NCI-H187 treated with DMSO at 0.1 percent for 48 hours (cell line): ENCODE results near the gene MMP1.

ENCODE experiments used
- DNase-seq: peaks from one replicate; lab custom pipeline; 2025; lab: John Stamatoyannopoulos, UW

MMP1 gene

GRCh38 chr11:102806296-102806695 is 8.3 kb upstream of the MMP1 start:
- DNase-seq = no peak

DNA sequence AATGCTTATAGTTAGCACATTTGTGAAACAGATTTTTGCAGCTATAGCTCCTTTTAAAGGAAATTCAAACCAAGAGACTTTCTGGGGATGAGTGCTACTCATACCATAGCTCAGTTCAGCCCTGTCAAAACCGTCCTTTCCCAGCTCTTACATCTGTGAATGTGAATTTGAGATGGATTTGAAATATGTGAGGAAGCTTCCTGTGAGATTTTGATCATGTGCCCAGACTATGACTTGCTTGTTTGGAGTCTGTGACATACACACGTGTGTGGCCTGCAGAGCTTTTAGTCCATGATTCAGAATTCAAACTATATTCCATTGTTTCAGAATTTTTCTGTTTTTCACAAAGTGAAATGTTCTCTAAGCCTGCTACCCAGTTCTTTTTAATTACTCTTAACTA is 4.4 kb upstream of the MMP1 start:
- no peak for DNase-seq

DNA sequence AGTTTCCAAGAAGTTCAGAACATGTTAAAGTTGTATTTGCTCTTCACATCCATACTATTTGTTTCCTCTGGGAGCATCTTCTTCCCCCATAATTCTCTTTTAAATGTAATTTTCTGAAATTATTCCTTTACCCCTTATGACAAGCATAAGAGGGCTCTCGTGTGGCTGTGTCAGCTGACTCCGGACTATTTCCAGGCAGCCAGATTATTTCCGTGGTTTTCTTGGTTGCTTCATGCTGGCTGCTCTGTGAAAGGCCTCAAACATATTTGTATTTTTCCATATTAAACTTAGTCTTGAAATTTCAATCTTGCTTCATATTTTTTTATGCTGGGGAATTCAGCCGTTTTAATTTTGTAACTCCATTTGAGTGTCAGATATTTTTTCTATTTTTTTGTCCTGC is 2.8 kb upstream of the MMP1 start:
- DNase-seq = no peak

DNA sequence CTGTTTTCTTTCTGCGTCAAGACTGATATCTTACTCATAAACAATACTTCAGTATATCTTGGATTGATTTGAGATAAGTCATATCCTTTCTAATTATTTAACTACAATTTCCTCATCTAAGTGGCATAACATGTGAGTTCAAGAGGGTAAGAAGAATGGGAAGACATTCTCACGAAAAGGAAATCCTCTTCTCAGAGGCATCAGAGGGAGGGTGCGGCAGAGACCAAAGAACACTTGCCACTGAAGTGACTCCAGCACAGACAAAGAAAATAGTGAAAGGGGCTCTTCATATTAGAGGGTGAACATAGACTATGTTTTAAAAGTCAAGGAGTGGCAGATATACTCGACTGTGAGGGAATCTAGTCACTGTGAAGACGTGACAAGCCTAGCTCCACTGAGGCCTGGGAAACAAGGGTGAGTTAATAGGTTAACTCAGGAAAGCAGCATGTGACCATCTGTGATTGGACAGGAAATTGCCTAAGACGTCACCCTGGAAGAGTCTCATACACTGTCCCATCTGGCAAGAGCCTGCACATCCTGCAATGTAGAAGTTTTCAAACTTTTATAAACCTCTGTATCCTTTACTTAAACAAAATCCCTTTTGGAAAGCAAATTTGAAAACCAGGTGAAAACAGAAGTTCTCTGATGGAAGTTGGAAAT is 1.9 kb upstream of the MMP1 start:
- no peak for DNase-seq

DNA sequence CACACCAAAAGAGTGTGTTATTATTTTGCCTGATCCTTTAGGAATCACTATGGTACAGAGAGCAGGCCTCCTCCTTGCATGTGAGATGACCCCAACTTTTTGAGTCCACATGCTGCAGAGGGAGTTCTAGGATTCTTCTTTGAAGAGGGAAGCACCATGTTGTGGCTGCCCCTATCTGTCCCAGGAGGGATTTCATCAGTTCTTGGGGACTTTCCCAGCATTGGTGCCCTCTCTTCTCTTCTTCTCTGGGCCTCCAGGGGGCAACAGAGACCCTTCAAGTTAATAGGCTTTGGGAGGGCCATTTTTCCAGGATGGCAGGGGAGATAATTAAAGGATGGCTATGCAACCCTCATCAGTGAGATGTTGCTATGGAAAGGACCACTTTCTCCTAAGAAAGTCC is 3.6 kb downstream of the MMP1 start:
- no peak for DNase-seq

DNA sequence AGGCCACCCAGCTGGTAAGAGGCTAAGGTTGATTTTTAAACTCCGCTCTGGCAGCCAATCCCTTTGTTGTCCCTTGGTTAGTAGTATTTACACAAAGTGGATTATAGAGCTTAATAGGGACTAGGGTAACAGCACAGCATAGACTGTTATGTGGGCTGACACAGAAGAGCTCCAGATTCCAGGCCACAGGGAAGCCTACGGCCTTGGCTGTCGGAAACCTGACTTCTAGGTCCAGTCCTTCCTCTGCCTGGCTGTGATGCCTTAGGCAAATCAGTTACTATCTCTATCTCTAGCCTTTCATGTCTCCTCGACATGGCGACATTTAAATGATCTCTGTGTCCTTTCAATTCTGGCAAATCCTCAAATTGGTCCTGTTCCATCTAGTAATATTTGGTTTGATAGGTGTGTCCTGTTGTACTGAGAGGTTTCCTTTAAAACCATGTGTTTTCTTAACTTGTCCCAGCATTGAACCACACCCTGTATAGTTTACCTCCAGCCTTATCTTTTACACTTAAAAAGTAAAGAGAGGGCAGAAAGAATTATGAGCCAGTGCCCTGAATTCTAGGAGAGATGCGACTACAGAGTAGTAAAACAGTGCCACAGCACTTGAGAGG is 4.2 kb downstream of the MMP1 start:
- no peak for DNase-seq

- no peak for DNase-seq
Measured at GRCh38 chr11:102792604-102793003, 5.4 kb downstream of the MMP1 start.

DNA sequence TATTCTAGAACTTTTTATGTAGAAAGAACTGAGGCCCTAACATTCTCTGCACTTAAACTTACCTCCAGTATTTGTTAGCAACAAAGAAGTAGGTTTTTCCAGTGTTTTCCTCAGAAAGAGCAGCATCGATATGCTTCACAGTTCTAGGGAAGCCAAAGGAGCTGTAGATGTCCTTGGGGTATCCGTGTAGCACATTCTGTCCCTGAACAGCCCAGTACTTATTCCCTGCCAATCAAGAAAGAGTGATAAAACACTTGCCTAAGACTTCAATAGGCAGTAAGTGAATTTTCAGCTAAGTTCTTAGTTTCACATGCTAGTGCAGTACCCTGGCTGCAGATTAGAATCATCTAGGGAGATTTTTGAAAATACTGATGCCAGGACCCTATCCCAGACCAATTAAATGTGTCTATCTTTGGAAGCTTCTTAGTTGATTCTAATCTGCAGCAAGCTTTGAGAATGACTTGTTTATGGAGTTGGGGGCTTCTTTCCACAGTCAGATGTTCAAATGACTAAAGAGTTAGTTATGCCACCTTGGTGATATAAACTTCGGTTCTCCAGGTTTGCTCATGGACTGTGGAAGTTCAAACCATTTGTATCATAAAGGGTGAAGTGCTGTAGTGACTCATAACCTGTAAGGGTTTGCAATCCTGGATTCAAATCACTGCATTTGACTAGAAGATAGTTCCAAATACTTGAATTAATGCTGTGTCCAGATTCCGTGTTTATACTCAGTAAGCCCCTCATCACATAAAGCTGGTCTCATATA is 6.5 kb downstream of the MMP1 start:
- DNase-seq = no peak

GRCh38 chr11:102788334-102788995 is 9.5 kb downstream of the MMP1 start:
- no peak for DNase-seq

DNA sequence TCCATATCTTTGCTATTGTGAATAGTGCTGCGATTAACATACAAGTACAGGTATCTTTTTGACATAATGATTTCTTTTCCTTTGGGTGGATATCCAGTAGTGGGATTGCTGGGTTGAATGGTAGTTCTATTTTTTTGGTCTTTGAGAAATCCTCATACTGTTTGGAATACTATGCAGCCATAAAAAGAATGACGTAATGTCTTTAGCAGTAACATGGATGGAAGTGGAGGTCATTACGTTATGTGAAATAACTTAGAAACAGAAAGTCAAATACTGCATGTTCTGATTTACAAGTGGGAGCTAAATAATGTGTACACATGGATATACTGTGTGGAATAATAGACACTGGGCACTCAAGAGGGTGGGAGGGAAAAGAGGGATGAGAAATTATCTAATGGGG is 13.6 kb downstream of the MMP1 start:
- DNase-seq = no peak

GRCh38 chr11:102783720-102784119 is 14.2 kb downstream of the MMP1 start:
- no peak for DNase-seq

GRCh38 chr11:102783016-102783415 is 14.9 kb downstream of the MMP1 start:
- DNase-seq = no peak

DNA sequence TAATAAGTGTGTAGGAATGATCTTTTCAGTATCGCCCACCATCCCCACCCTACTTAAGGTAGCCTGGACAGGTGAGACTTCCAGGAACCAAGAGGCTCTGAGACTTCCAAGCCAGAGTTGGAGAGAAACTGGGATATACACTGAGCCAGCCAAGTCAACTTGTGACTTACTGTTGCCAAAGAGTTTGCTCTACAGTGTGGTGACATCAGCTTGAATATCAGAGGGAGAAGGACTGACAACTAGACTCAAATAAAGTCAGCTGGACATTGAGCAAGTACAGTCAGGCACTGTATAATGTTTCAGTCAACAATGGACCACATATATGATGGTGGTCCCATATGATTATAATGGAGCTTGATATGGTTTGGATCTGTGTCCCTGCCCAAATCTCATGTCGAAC is 16.3 kb downstream of the MMP1 start:
- DNase-seq = no peak

- DNase-seq = no peak
Measured at GRCh38 chr11:102780491-102780918, 17.5 kb downstream of the MMP1 start, which contains the start of gene MMP10. TSS of gene MMP10 (minus strand) at chr11:102780628. CDS start at chr11:102780591, 37 bp downstream.

GRCh38 chr11:102776454-102776853 is 21.5 kb downstream of the MMP1 start:
- DNase-seq = no peak

GRCh38 chr11:102773386-102773785 is 24.6 kb downstream of the MMP1 start:
- DNase-seq = no peak

GRCh38 chr11:102771351-102771750 is 26.6 kb downstream of the MMP1 start:
- no peak for DNase-seq

DNA sequence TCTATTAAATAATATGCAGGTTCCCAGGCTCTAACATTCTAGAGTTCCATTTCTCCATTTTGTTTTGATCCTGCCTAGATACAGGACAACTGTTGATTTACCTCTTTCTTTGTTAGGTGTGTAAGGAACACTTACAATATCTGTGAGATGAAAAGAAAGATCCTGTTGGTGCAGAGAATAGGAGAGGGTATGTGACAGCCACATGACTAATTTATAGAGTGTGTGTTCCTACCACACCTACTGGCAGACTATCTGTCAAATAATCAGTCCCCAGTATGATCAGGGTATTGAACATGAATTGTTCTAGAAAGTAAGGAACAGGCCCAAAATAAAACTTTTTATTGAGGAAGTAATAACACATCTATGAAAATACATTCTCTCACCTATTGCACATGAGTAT is 27.8 kb downstream of the MMP1 start:
- no peak for DNase-seq

DNA sequence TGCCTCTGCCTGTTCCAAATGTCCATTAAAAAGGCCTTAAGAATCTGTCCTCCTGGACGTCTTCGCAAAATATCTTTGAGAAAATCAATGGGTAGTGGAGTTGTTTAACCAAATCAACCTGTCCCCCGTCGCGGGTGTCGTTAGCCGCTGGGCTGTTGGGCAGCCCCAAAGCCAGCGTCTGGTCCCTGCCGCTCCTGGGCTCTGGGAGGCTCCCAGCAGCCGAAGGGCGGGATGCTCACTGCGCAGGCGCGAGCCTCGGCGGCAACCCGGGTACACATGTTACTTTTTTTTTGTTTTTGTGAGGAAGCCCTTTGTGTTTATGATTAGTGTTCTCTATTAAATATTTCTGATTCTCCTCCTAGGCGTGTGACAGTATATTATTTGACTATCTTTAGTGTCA is 30.2 kb downstream of the MMP1 start:
- no peak for DNase-seq

- no peak for DNase-seq
Measured at GRCh38 chr11:102763440-102763839, 34.5 kb downstream of the MMP1 start.

- DNase-seq = no peak
Measured at GRCh38 chr11:102762361-102762767, 35.6 kb downstream of the MMP1 start.

DNA sequence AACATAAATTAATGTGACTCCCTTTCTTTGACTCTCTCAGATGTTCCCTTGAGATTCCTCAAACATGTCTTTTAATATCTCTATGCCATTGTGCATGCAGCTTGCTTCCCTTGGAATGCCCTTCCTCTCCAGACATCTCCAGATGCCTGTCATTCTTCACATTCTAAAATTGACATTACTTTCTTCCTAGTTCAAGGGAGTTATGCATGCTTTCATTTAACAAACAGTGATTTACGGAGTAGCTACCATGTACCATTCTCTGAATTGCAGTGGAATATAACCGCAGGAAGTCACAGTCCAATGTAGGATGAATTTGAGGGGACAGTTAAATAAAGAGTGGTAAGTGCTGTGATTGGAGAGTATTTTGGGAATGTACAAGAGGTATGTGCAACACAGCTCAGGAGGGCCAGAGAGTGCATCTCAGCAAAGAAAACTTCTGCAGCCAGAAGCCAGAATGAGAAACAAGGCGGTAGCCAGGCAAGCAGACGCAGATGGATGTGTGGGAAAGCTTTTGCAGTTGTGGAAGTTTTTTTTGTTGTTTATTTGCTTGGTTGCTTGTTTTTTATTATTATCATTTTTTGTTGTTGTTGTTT is 36.2 kb downstream of the MMP1 start:
- DNase-seq = no peak
